Astrocyte (in vitro differentiated cells and primary cell): ENCODE data around the gene DPYSL3. TPM values are rescaled to one million over a fixed set of nuclear protein-coding genes. Genes with fewer than 3 reads are reported as not detected.

ENCODE experiments used
- DNase-seq: peaks from one replicate; pipeline ENCODE4 v3.0.0-alpha.2; 2010; ENCODE audit warnings: low read depth
- FAIRE-seq: peaks from 2 replicates; lab custom pipeline; 2011; peaks lifted over from hg19 to GRCh38; lab: Jason Lieb, UNC
- H2AFZ ChIP-seq: 2 replicates; pipeline ENCODE4 v1.6.0; 2012; ENCODE audit warnings: low read depth, low read length, inconsistent platforms
- H3K27ac ChIP-seq: 2 replicates; pipeline ENCODE4 v1.5.1; 2011; ENCODE audit warnings: low read depth, low read length, inconsistent platforms
- H3K27me3 ChIP-seq: 2 replicates; pipeline ENCODE4 v1.6.0; 2011; ENCODE audit warnings: low read length, inconsistent platforms; ENCODE audit not compliant: insufficient read depth
- H3K36me3 ChIP-seq: 2 replicates; pipeline ENCODE4 v1.5.1; 2011; ENCODE audit warnings: low read length, inconsistent platforms; ENCODE audit not compliant: insufficient read depth
- H3K4me1 ChIP-seq: 2 replicates; pipeline ENCODE4 v1.5.1; 2011; ENCODE audit warnings: low read length, inconsistent platforms; ENCODE audit not compliant: insufficient read depth
- H3K4me2 ChIP-seq: 2 replicates; pipeline ENCODE4 v1.6.0; 2012; ENCODE audit warnings: low read length, inconsistent platforms
- H3K4me3 ChIP-seq: 2 replicates; pipeline ENCODE4 v1.5.1; 2011; ENCODE audit warnings: low read depth, mild to moderate bottlenecking, low read length, inconsistent platforms; ENCODE audit not compliant: insufficient read depth
- H3K79me2 ChIP-seq: 2 replicates; pipeline ENCODE4 v1.6.0; 2012; ENCODE audit warnings: mild to moderate bottlenecking, low read length, inconsistent platforms; ENCODE audit not compliant: insufficient read depth
- H3K9ac ChIP-seq: 2 replicates; pipeline ENCODE4 v1.6.0; 2012; ENCODE audit warnings: mild to moderate bottlenecking, low read length, inconsistent platforms
- H3K9me3 ChIP-seq: 2 replicates; pipeline ENCODE4 v1.5.1; 2012; ENCODE audit warnings: low read depth, mild to moderate bottlenecking, low read length, inconsistent platforms; ENCODE audit not compliant: insufficient read depth
- H4K20me1 ChIP-seq: 2 replicates; pipeline ENCODE4 v1.6.0; 2012; ENCODE audit warnings: low read length, inconsistent platforms; ENCODE audit not compliant: insufficient read depth
- H3K27ac Mint-ChIP-seq: one replicate; pipeline ENCODE4 v1.8.0; 2021; ENCODE audit warnings: mild to moderate bottlenecking, mixed read lengths; ENCODE audit not compliant: unreplicated experiment
- H3K27me3 Mint-ChIP-seq: one replicate; pipeline ENCODE4 v1.8.0; 2021; ENCODE audit warnings: low read depth, mixed read lengths; ENCODE audit not compliant: unreplicated experiment
- H3K36me3 Mint-ChIP-seq: one replicate; pipeline ENCODE4 v1.8.0; 2021; ENCODE audit warnings: low read depth, mixed read lengths; ENCODE audit not compliant: unreplicated experiment
- H3K4me1 Mint-ChIP-seq: one replicate; pipeline ENCODE4 v1.8.0; 2021; ENCODE audit warnings: low read depth, mixed read lengths; ENCODE audit not compliant: unreplicated experiment
- H3K4me3 Mint-ChIP-seq: one replicate; pipeline ENCODE4 v1.8.0; 2021; ENCODE audit warnings: mild to moderate bottlenecking, moderate library complexity, mixed read lengths; ENCODE audit not compliant: unreplicated experiment
- H3K9me3 Mint-ChIP-seq: one replicate; pipeline ENCODE4 v1.8.0; 2021; ENCODE audit warnings: mild to moderate bottlenecking, mixed read lengths; ENCODE audit not compliant: unreplicated experiment
- CTCF ChIP-seq: IDR thresholded peaks from 2 replicates; pipeline ENCODE4 v1.5.1; 2011; ENCODE audit warnings: low read depth, mild to moderate bottlenecking, inconsistent platforms, low read length, moderate library complexity; ENCODE audit not compliant: insufficient read depth
- EZH2 ChIP-seq: IDR thresholded peaks from 2 replicates; pipeline ENCODE4 v1.6.1; 2012; ENCODE audit warnings: mild to moderate bottlenecking, low read length, inconsistent platforms; ENCODE audit not compliant: insufficient read depth
- total RNA-seq: library from RNA; stranded (reverse); gene quantifications from 2 replicates; pipeline ENCODE4 v1.2.1, GENCODE V29; 2021

Gene DPYSL3
- total RNA-seq, 1 donor from 2014 or later, result 197 TPM

- Mint-ChIP-seq H3K36me3 (peaks cover 26% of the 10 kb centered on the region), H3K27ac (no peak overlapping the region), H3K9me3 (peaks cover 1% of the 10 kb centered on the region), H3K27me3 (no peaks in the 10 kb centered on the region), H3K4me3 (no peak overlapping the region), H3K4me1 (peaks cover 50% of the 10 kb centered on the region)
- TF ChIP-seq EZH2 (no peak), CTCF (no peak)
- Histone ChIP-seq H3K36me3 (peaks cover 55% of the 10 kb centered on the region), H3K9ac (no peak overlapping the region), H3K27me3 (no peaks in the 10 kb centered on the region), H3K4me2 (peak overlapping the region; percentile 20), H2AFZ (no peak overlapping the region), H3K4me1 (peaks cover 42% of the 10 kb centered on the region), H3K27ac (no peak overlapping the region), H3K79me2 (peaks cover 27% of the 10 kb centered on the region), H3K4me3 (no peak overlapping the region), H3K9me3 (no peaks in the 10 kb centered on the region), H4K20me1 (peaks cover 59% of the 10 kb centered on the region)
- FAIRE-seq (no peak), DNase-seq (peak; percentile 70)
These were observed 96.6 kb downstream of the DPYSL3 start for GRCh38 chr5:147413266-147413665.

GRCh38 chr5:147412561-147412960 is 97.3 kb downstream of the DPYSL3 start:
- H3K4me1 ChIP-seq, result peaks cover 42% of the 10 kb centered on the region
- no peak overlapping the region for H3K4me3 Mint-ChIP-seq
- H3K27ac ChIP-seq, result no peak overlapping the region
- H3K4me3 ChIP-seq, result no peak overlapping the region
- peaks cover 21% of the 10 kb centered on the region for H3K36me3 Mint-ChIP-seq
- H3K36me3 ChIP-seq, result peaks cover 50% of the 10 kb centered on the region
- peaks cover 24% of the 10 kb centered on the region for H3K79me2 ChIP-seq
- H3K27ac Mint-ChIP-seq, result no peak overlapping the region
- H3K9me3 Mint-ChIP-seq, result peaks cover 1% of the 10 kb centered on the region
- H4K20me1 ChIP-seq, result peaks cover 52% of the 10 kb centered on the region
- no peaks in the 10 kb centered on the region for H3K9me3 ChIP-seq
- no peak overlapping the region for H2AFZ ChIP-seq
- no peak for TF ChIP-seq CTCF
- no peak for TF ChIP-seq EZH2
- no peak overlapping the region for H3K9ac ChIP-seq
- H3K4me1 Mint-ChIP-seq, result peaks cover 46% of the 10 kb centered on the region
- no peaks in the 10 kb centered on the region for H3K27me3 Mint-ChIP-seq
- FAIRE-seq, result no peak
- H3K4me2 ChIP-seq, result no peak overlapping the region
- no peaks in the 10 kb centered on the region for H3K27me3 ChIP-seq
- DNase-seq, result no peak

GRCh38 chr5:147411359-147412319 is 98.2 kb downstream of the DPYSL3 start:
- Histone ChIP-seq H4K20me1 (peaks cover 45% of the 10 kb centered on the region), H3K27ac (no peak overlapping the region), H3K27me3 (no peaks in the 10 kb centered on the region), H3K9me3 (no peaks in the 10 kb centered on the region), H3K36me3 (peaks cover 50% of the 10 kb centered on the region), H3K79me2 (peaks cover 24% of the 10 kb centered on the region), H3K9ac (no peak overlapping the region), H3K4me2 (no peak overlapping the region), H3K4me3 (no peak overlapping the region), H2AFZ (no peak overlapping the region), H3K4me1 (peaks cover 42% of the 10 kb centered on the region)
- peaks cover 23% of the 10 kb centered on the region for H3K36me3 Mint-ChIP-seq
- H3K4me1 Mint-ChIP-seq, result peaks cover 46% of the 10 kb centered on the region
- no peaks in the 10 kb centered on the region for H3K27me3 Mint-ChIP-seq
- H3K9me3 Mint-ChIP-seq, result peaks cover 3% of the 10 kb centered on the region
- peak; percentile 63 for DNase-seq
- FAIRE-seq, result no peak
- H3K27ac Mint-ChIP-seq, result no peak overlapping the region
- TF ChIP-seq CTCF, result no peak
- no peak for TF ChIP-seq EZH2
- H3K4me3 Mint-ChIP-seq, result no peak overlapping the region
